Measurements from ENCODE around the gene OSBPL1A.
"Not testable (repeated sequence)": the region's sequence is repeated elsewhere in the genome, so short reads cannot be mapped to it uniquely, and the experiment has no call there.

Gene OSBPL1A

DNA sequence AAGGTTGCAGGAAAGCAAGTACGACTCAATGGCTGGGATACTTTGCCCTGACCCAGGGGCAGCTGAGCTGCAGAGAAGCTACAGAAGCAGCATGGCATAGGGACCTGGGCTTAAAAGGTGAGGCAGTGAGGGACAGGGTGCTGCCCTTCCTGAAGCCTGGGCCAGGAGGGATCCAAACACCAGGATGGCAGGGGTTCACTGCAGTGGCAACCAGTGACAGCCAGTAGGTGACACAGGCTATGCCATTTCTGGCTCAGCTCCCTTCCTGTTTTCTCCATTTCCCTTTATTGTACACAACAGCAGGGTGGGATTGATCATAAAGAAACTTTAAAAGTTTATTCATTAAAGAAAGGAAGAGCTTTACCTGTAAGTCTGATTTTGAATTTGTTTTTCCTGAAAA is 209.9 kb downstream of the OSBPL1A start:
- no peak for DNase-seq (ENCODE audit: low read depth, low spot score)

- DNase-seq (ENCODE audit: low read depth, low spot score), result no peak
Measured at GRCh38 chr18:24187049-24187448, 210.6 kb downstream of the OSBPL1A start.

GRCh38 chr18:24185805-24186204 is 211.8 kb downstream of the OSBPL1A start:
- no peak for DNase-seq (ENCODE audit: low read depth, low spot score)

DNA sequence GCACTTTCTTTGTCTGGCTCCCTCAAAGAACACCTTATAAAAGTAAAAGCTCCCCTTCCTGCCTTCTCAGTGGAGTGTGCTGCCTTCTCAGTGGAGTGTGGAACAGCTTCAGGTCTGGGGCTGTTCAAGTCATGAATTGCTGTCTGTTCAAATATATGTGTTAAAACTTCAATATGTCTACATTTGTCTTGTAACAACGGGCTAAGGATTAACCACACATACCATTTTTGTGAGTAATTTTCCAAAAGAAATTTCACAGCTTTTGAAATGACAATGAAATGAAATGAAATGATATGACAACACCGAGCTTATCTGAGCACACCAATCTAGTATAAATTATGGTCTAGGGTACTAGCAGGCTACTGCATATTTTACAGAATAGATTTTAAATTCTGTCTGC is 215.8 kb downstream of the OSBPL1A start:
- DNase-seq (ENCODE audit: low read depth, low spot score), result peak; percentile 36

- DNase-seq (ENCODE audit: low read depth, low spot score), result no peak
Measured at GRCh38 chr18:24180048-24180447, 217.6 kb downstream of the OSBPL1A start.

- no peak for DNase-seq (ENCODE audit: low read depth, low spot score)
Measured at GRCh38 chr18:24177499-24178133, 220.0 kb downstream of the OSBPL1A start.

GRCh38 chr18:24176727-24177416 is 220.8 kb downstream of the OSBPL1A start:
- peak; percentile 47 for DNase-seq (ENCODE audit: low read depth, low spot score)

GRCh38 chr18:24173997-24174396 is 223.6 kb downstream of the OSBPL1A start:
- no peak for DNase-seq (ENCODE audit: low read depth, low spot score)

DNA sequence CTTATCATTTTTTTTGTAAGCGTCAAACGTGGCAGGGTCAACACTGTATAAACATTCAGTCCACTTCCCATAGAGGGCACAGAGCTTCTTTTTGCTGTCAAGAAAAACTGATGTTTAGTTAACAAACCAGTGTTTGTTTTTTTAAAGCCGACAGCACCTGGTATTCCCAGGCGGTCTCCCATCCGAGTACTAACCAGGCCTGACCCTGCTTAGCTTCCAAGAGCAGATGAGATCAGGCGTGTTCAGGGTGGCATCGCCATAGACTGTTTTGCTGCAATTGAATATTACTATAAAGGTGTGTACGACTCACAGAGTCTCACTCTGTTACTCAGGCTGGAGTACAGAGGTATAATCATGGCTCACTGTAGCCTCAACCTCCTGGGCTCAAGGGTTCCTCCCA is 227.3 kb downstream of the OSBPL1A start:
- DNase-seq (ENCODE audit: low read depth, low spot score), result no peak

- DNase-seq (ENCODE audit: low read depth, low spot score), result no peak
Measured at GRCh38 chr18:24168496-24168895, 229.1 kb downstream of the OSBPL1A start.

DNA sequence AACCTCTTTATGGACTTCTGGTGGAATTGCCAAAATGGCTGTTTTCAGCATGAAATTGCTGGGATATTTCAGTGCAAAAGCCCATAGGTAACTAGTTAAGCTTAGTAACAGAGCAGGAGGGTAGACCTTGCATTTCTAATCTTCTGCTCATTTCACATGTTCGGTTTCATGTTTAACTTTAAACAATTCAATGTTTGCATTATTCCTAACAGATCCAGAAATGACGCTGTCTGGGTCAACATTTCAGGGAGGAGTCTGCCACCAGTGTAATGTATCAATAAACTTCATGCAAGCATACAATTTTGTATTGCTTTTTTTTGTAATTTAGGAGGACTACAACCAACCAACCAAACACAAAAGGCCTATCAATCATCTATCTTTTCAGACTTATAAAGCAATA is 236.3 kb downstream of the OSBPL1A start:
- DNase-seq (ENCODE audit: low read depth, low spot score), result no peak

- DNase-seq (ENCODE audit: low read depth, low spot score), result no peak
Measured at GRCh38 chr18:24160086-24160485, 237.5 kb downstream of the OSBPL1A start.

- DNase-seq (ENCODE audit: low read depth, low spot score), result no peak
Measured at GRCh38 chr18:24157855-24158254, 239.8 kb downstream of the OSBPL1A start.

- DNase-seq (ENCODE audit: low read depth, low spot score), result no peak
Measured at GRCh38 chr18:24153397-24153796, 244.2 kb downstream of the OSBPL1A start.

- DNase-seq (ENCODE audit: low read depth, low spot score), result not testable (repeated sequence)
Measured at GRCh38 chr18:24149591-24149990, 248.0 kb downstream of the OSBPL1A start.

GRCh38 chr18:24142376-24142775 is 255.2 kb downstream of the OSBPL1A start:
- DNase-seq (ENCODE audit: low read depth, low spot score), result no peak

DNA sequence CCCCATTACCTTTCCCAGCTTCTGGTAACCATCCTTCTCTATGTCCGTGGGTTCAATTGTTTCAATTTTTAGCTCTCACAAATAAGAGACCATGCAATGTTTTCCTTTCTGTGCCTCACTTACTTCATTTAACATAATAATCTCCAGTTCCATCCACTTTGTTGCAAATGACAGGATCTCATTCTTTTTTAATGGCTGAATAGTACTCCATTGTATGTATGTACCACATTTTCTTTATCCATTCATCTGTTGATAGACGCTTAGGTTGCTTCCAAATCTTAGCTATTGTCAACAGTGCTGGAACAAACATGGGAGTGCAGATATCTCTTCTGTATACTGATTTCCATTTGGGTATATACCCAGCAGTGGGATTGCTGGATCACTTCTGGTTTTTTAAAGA is 256.9 kb downstream of the OSBPL1A start:
- DNase-seq (ENCODE audit: low read depth, low spot score), result no peak

DNA sequence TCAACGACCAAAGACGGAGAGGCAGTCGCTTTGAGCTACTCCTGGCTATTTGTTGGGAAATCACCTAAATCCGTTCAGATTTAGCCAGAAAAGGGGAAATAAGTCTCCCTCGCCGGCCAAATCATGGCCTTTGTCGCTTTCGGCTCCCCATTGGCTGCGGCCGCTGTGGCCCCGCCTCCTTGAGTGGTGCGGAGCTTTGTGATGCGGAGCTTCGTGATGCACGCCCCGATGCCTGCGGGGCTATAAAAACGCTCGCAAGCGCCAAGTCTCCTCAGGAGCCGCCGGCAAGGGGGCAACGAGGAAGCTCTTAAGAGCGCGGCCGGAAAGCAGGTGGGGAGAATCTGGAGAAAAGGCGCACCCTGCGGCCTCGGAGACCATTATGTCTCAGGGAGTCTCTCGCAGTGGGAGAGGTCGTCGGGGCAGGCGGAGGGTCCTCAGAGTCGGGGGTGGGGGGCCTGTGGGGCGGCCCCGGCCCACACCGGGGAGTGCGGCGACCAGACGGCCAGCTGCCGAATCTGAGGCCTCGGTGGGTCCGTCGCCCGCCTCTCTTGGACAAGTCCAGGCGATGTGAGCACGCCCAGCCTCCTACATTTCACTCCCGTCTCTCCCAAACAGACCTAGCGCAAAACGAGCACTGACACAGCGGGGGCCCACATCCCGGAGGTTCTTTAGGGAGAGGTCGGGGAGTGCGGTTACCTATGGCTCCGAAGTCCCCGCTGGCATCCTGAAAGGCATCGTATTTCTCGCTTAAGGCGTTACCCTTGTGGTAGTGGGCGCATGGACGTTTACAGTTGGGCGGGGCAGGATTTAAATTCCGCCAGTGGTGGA is 258.6 kb downstream of the OSBPL1A start, which contains the start of gene CABYR:
CABYR (plus strand) TSS at position 274 of the 828 bp plus-strand sequence. CDS start 4,053 bp downstream, outside the sequence.
- DNase-seq (ENCODE audit: low read depth, low spot score), result peak; percentile 93

GRCh38 chr18:24138409-24138788 is 259.2 kb downstream of the OSBPL1A start:
- DNase-seq (ENCODE audit: low read depth, low spot score), result no peak

GRCh38 chr18:24136967-24137373 is 260.7 kb downstream of the OSBPL1A start:
- DNase-seq (ENCODE audit: low read depth, low spot score), result peak; percentile 56

DNA sequence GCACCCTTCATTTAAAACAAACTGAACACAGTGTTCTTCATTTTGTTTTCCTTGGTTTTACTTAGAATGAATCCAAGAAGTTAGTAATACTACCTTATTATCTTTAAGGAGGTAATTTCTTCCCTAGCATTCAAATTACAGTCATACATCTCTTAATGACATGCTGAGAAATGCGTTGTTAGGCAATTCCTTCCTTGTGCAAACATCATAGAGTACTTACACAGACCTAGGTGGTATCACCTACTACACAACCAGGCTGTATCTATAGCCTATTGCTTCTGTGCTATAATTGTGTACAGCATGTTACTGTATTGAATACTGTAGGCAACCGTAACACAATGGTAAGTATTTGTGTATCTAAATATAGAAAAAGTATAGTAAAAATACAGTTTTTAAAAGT is 267.1 kb downstream of the OSBPL1A start:
- no peak for DNase-seq (ENCODE audit: low read depth, low spot score)

GRCh38 chr18:24128700-24129099 is 268.9 kb downstream of the OSBPL1A start:
- DNase-seq (ENCODE audit: low read depth, low spot score), result peak; percentile 55
